GM12892 (cell line): Measurements from ENCODE around the gene CDH23.

Experiments
- POLR2A ChIP-seq: IDR thresholded peaks from 2 replicates; pipeline ENCODE4 v1.6.1; 2011; ENCODE audit warnings: low read depth, low read length, control low read depth
- POLR2AphosphoS5 ChIP-seq: IDR thresholded peaks from 2 replicates; pipeline ENCODE4 v1.6.1; 2011; ENCODE audit warnings: low read depth, low read length, control low read depth

GRCh38 chr10:71580926-71581325, 184.2 kb downstream of the CDH23 start:
- no peak for TF ChIP-seq POLR2A
- TF ChIP-seq POLR2AphosphoS5, result no peak
